ENCODE results near the gene DCAF10. TPM values are rescaled to one million over a fixed set of nuclear protein-coding genes. Genes with fewer than 3 reads are reported as not detected.

The DCAF10 gene
- total RNA-seq, 1 donor from 2014 or later, result 27.5 TPM

DNA sequence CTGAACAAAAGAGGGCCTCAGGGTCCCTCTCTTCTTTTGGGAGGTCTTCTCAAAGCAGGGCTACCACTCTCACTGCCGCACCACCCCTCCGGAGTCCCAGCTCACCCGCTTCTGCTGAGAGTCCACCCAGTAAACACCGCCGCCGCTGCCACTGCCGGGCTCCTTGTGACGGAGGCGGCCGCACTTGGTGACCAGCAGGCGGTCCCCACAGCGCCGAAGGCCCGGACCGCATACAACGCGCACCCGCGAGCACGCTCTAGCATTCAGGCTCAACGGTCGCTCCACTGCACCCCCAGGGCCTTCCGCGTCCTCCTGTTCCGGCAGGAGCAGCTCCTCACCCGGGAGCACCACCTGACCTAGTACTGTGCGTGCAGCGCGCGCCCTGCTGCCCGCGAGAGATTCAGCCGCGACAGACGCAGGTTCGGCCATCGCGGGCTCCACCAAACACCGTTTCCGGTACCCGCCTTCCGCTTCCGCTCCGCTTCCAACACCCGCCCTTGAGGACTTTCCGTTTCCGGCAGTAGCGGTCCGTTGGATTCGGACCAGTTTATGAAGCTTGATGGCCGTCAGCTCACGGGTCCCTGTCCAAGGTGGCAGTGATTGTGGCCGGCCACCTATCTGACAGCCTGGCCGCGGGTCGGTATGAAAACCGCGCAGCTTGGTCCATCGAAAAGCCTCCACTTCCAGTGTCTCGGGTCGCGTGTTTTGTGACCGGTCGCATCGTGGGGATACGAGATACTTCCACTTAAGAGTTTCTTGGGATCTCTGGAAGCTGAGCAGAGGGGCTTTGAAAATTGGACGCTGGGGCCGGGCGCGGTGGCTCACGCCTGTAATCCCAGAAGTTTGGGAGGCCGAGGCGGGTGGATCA is 15.7 kb upstream of the DCAF10 start, which contains the start of gene EXOSC3:
TSS of gene EXOSC3 (minus strand) at position 449 of the 868 bp plus-strand sequence. CDS start at position 429, 20 bp downstream.
- intact Hi-C loops (cut with DNase I), result loop anchor here (10.0 kb wide), 1 partner anchor 120 kb away; the partner anchor contains the start of gene SLC25A51
- peaks cover 0 to 32% of the 10 kb centered on the region in 2 donors for H3K36me3 ChIP-seq
- peak; percentile 84 to 93 for TF ChIP-seq POLR2AphosphoS5 (IDR thresholded peaks at IDR 0.05; ENCODE audit: insufficient read depth in 1 of 2, low read depth in 1 of 2)
- TF ChIP-seq, protein P1, sequence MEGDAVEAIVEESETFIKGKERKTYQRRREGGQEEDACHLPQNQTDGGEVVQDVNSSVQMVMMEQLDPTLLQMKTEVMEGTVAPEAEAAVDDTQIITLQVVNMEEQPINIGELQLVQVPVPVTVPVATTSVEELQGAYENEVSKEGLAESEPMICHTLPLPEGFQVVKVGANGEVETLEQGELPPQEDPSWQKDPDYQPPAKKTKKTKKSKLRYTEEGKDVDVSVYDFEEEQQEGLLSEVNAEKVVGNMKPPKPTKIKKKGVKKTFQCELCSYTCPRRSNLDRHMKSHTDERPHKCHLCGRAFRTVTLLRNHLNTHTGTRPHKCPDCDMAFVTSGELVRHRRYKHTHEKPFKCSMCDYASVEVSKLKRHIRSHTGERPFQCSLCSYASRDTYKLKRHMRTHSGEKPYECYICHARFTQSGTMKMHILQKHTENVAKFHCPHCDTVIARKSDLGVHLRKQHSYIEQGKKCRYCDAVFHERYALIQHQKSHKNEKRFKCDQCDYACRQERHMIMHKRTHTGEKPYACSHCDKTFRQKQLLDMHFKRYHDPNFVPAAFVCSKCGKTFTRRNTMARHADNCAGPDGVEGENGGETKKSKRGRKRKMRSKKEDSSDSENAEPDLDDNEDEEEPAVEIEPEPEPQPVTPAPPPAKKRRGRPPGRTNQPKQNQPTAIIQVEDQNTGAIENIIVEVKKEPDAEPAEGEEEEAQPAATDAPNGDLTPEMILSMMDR (IDR thresholded peaks at IDR 0.05), result no peak

DNA sequence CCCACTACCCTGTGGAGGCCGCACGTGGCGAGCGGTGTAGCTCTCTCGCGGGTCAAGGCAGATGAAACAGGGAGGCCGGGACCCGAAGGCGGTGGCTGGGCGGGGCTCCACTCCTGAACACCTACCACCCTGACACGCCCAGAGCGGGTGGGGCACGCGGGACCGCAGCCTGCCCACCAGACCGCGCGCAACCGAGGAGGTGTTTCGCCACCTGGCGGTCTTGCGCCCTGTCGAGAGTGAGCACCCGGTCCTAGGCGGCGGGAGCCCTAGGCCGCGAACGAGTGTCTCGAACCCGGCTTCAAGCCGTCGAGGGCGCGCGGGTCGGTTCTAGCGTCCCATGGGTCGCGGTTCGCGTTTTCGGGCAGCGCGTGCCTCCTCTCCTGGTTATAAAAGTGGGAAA is 13.5 kb upstream of the DCAF10 start:
- Histone ChIP-seq H3K27me3 (no peaks in the 10 kb centered on the region), H3K4me1 (peaks cover 26% of the 10 kb centered on the region), H3K4me3 (no peak overlapping the region), H3K9me3 (no peaks in the 10 kb centered on the region), H3K27ac (no peak overlapping the region), H3K36me3 (peaks cover 0 to 12% of the 10 kb centered on the region in 2 donors)
- intact Hi-C loops (cut with DNase I), result loop anchor here (10.0 kb wide), 1 partner anchor 118 kb away; the partner anchor contains the start of gene SLC25A51
- no peak for TF ChIP-seq POLR2A (IDR thresholded peaks at IDR 0.05)
- no peak for TF ChIP-seq POLR2AphosphoS5 (IDR thresholded peaks at IDR 0.05; ENCODE audit: insufficient read depth in 1 of 2, low read depth in 1 of 2)
- TF ChIP-seq, protein P1 (IDR thresholded peaks at IDR 0.05), result no peak
- DNase-seq (ENCODE audit: extremely low spot score in 2 of 2), result no peak

More for the DNA sequence above, 15.7 kb upstream of the DCAF10 start, which contains the start of gene EXOSC3:
- H3K27me3 ChIP-seq, result no peaks in the 10 kb centered on the region
- peak within 1 kb of the TSS; percentile 77 for H3K27ac ChIP-seq
- no peak for DNase-seq (ENCODE audit: extremely low spot score in 2 of 2)
- H3K4me1 ChIP-seq, result peaks cover 26% of the 10 kb centered on the region
- peak within 1 kb of the TSS; percentile 89 to 96 for H3K4me3 ChIP-seq
- no peaks in the 10 kb centered on the region for H3K9me3 ChIP-seq

DNA sequence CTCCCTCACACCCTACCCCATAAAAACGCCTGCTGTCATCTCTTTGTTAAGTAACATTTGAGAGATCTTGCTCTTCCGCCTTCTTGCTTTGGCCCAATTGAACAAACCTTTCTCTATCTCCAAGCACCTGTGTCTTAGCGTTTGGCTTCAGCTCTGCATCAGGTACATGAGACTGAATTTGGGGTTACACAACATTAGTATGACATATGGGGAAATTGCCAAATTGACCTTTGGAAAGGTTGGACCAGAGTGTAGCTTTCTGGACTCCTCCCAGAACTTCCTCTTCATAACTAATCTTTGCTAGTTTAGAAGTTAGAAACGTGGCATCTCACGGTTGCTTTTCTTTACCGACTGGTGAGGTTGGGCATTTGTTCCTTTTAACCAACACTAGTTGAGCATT is 12.3 kb upstream of the DCAF10 start:
- Histone ChIP-seq H3K9me3 (no peaks in the 10 kb centered on the region), H3K36me3 (no peaks in the 10 kb centered on the region), H3K27me3 (no peaks in the 10 kb centered on the region), H3K4me3 (no peak overlapping the region), H3K27ac (no peak overlapping the region), H3K4me1 (peaks cover 17% of the 10 kb centered on the region)
- no peak for DNase-seq (ENCODE audit: extremely low spot score in 2 of 2)
- intact Hi-C loops (cut with DNase I), result loop anchor here (10.0 kb wide), 1 partner anchor 116 kb away; the partner anchor contains the start of gene SLC25A51
- TF ChIP-seq POLR2AphosphoS5 (IDR thresholded peaks at IDR 0.05; ENCODE audit: insufficient read depth in 1 of 2, low read depth in 1 of 2), result no peak
- TF ChIP-seq POLR2A (IDR thresholded peaks at IDR 0.05), result no peak
- TF ChIP-seq, protein P1 (IDR thresholded peaks at IDR 0.05), result no peak

DNA sequence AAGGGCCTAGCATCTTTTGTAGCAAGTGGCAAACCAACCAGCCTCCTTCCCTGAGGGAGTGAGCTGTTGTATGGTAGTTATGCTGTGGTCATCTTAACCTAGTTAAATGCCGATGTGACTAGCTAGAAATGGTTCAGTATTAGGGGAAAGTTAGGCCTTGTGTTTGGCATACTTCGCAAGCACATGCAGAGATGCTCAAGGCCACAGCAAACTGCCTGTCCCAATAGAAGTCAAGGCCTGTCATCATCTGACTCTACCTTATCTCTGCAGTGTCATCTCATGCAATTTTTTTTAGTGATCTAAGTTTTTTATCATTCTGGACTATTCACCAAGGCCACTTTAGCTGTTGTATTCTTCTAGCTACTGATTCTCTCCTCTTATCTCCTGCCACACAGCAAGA is 10.5 kb upstream of the DCAF10 start:
- no peak for DNase-seq (ENCODE audit: extremely low spot score in 2 of 2)
- H3K36me3 ChIP-seq, result no peaks in the 10 kb centered on the region
- H3K27ac ChIP-seq, result no peak overlapping the region
- intact Hi-C loops (cut with DNase I), result no loop called here
- H3K4me3 ChIP-seq, result no peak overlapping the region
- H3K4me1 ChIP-seq, result peaks cover 6% of the 10 kb centered on the region
- H3K9me3 ChIP-seq, result no peaks in the 10 kb centered on the region
- TF ChIP-seq POLR2AphosphoS5 (IDR thresholded peaks at IDR 0.05; ENCODE audit: insufficient read depth in 1 of 2, low read depth in 1 of 2), result no peak
- TF ChIP-seq, protein P1 (IDR thresholded peaks at IDR 0.05), result no peak
- TF ChIP-seq POLR2A (IDR thresholded peaks at IDR 0.05), result no peak
- no peaks in the 10 kb centered on the region for H3K27me3 ChIP-seq

DNA sequence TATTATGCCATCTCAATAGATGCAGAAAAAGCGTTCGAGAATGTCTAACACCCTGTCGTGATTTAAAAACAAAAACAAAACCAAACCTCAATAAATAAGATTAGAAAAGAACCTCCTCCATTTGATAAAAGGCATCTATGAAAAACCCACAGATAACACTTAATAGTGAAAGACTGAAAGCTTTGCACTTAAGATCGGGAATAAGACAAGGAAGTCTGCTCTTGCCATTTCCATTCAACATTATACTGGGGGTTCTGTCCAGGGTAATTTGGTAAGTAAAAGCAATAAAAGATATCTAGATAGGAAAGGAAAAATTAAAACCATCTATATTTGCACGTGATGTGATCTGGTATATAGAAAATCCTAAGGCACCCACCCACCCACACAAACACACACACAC is 8.5 kb upstream of the DCAF10 start:
- no peak overlapping the region for H3K27ac ChIP-seq
- no peaks in the 10 kb centered on the region for H3K4me1 ChIP-seq
- H3K9me3 ChIP-seq, result no peaks in the 10 kb centered on the region
- no peaks in the 10 kb centered on the region for H3K36me3 ChIP-seq
- H3K4me3 ChIP-seq, result no peak overlapping the region
- TF ChIP-seq, protein P1 (IDR thresholded peaks at IDR 0.05), result no peak
- no peak for TF ChIP-seq POLR2A (IDR thresholded peaks at IDR 0.05)
- TF ChIP-seq POLR2AphosphoS5 (IDR thresholded peaks at IDR 0.05; ENCODE audit: insufficient read depth in 1 of 2, low read depth in 1 of 2), result no peak
- no peaks in the 10 kb centered on the region for H3K27me3 ChIP-seq
- intact Hi-C loops (cut with DNase I), result no loop called here
- DNase-seq (ENCODE audit: extremely low spot score in 2 of 2), result no peak

All from vagina (tissue), 2 donors.